C4-2B (cell line): ENCODE measurements around the gene STIM1.

Source experiments
- ZFX ChIP-seq: fragments of 450-650 bp; IDR thresholded peaks from 2 replicates; pipeline ENCODE4 v1.6.1; 2017
- TF ChIP-seq, protein P1 (sequence below): fragments of 450-650 bp; conservative IDR thresholded peaks from 2 replicates; pipeline ENCODE4 v1.5.1; 2017; ENCODE audit warnings: mild to moderate bottlenecking

DNA sequence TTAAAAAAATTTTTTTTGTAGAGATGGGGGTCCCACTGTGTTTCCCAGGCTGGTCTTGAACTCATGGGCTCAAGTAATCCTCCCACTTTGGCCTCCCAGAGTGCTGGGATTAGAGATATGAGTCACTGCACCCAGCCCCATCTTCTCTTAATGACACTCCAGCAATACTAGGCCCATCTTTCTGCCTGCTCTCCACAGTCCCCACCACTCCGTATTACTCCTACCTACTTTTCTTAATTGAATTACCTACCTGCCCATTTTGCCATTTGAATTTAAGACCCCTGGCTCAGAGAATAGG lies 2.0 kb upstream of the STIM1 start:
- TF ChIP-seq, protein P1, sequence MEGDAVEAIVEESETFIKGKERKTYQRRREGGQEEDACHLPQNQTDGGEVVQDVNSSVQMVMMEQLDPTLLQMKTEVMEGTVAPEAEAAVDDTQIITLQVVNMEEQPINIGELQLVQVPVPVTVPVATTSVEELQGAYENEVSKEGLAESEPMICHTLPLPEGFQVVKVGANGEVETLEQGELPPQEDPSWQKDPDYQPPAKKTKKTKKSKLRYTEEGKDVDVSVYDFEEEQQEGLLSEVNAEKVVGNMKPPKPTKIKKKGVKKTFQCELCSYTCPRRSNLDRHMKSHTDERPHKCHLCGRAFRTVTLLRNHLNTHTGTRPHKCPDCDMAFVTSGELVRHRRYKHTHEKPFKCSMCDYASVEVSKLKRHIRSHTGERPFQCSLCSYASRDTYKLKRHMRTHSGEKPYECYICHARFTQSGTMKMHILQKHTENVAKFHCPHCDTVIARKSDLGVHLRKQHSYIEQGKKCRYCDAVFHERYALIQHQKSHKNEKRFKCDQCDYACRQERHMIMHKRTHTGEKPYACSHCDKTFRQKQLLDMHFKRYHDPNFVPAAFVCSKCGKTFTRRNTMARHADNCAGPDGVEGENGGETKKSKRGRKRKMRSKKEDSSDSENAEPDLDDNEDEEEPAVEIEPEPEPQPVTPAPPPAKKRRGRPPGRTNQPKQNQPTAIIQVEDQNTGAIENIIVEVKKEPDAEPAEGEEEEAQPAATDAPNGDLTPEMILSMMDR, result no peak
- TF ChIP-seq ZFX, result no peak
